ENCODE results near the gene CCL27.

DNA sequence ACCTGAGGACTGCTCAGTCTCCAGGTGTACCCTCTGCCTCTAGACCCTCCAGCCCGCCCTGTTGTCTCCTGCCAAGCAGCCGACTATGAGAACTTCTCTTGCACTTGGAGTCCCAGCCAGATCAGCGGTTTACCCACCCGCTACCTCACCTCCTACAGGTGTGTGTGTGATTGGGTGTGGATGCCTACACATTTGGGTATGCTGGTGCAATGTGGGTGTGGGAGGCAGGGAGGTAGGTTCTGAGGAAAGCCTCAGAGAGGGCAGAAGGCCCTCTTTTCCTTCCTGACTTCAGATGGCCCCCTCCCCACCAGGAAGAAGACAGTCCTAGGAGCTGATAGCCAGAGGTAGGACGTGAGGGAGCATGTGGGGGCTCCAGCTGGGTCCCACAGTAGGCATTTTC, 5.5 kb downstream of the CCL27 start:
- TF ChIP-seq POLR2A (IDR thresholded peaks at IDR 0.05) (no peak), POLR2AphosphoS5 (IDR thresholded peaks at IDR 0.05; ENCODE audit: insufficient read depth in 1 of 2, low read depth in 1 of 2) (no peak)

Data from vagina (tissue), 2 donors.